Thymus (tissue), 11 donors: Measurements from ENCODE around the gene PRKCB. TPM values are rescaled to one million over a fixed set of nuclear protein-coding genes. Genes with fewer than 3 reads are reported as not detected.
A peak's percentile ranks its signal among the peaks of the same experiment; 100 is the strongest.

ENCODE experiments used
- DNase-seq, 9 donors: peaks; one replicate each; pipeline ENCODE4 v3.0.0-alpha.2; 2013; ENCODE audit warnings: low spot score in 9 of 9, low read depth in 6 of 9, missing footprints in 1 of 9
- H3K27ac ChIP-seq, 2 donors: one replicate each; pipeline ENCODE4 v1.5.1; 2013; ENCODE audit warnings: control low read depth in 1 of 2, low read depth in 1 of 2, low read length in 1 of 2, mild to moderate bottlenecking in 1 of 2, moderate library complexity in 1 of 2
- H3K27me3 ChIP-seq, 2 donors: one replicate each; pipeline ENCODE4 v1.5.1; 2013; ENCODE audit warnings: low read length in 1 of 2; ENCODE audit not compliant: control insufficient read depth in 2 of 2, insufficient read depth in 1 of 2
- H3K36me3 ChIP-seq, 2 donors: one replicate each; pipeline ENCODE4 v1.5.1; 2013; ENCODE audit warnings: low read length in 1 of 2, mild to moderate bottlenecking in 1 of 2, moderate library complexity in 1 of 2; ENCODE audit not compliant: control insufficient read depth in 2 of 2, insufficient read depth in 2 of 2
- H3K4me1 ChIP-seq, 2 donors: one replicate each; pipeline ENCODE4 v1.5.1; 2013; ENCODE audit warnings: low read length in 2 of 2; ENCODE audit not compliant: control insufficient read depth in 2 of 2, insufficient read depth in 2 of 2
- H3K4me3 ChIP-seq, 2 donors: one replicate each; pipeline ENCODE4 v1.5.1; 2013; ENCODE audit warnings: low read length in 2 of 2, control low read depth in 1 of 2, mild to moderate bottlenecking in 1 of 2
- H3K9me3 ChIP-seq, 2 donors: one replicate each; pipeline ENCODE4 v1.5.1; 2013; ENCODE audit warnings: low read length in 1 of 2, mild to moderate bottlenecking in 1 of 2; ENCODE audit not compliant: control insufficient read depth in 2 of 2, insufficient read depth in 1 of 2
- WGBS: extraction: QIAGEN DNeasy Blood & Tissue Kit; methylation state at CpG from one replicate; pipeline ENCODE4 v1.1.7; 2013; 5-methylcytosine and 5-hydroxymethylcytosine counted together
- polyA plus RNA-seq: library from polyadenylated mRNA; stranded (reverse); fragments of 200-250 nt; gene quantifications from one replicate; pipeline ENCODE4 v1.2.3, GENCODE V29; 2013
- total RNA-seq: library from RNA; stranded (reverse); fragments of 120-200 nt; gene quantifications from one replicate; pipeline ENCODE4 v1.2.4, GENCODE V29; 2013
- donor health status: healthy.

Gene PRKCB
- total and polyA plus RNA-seq, 2 donors: 21.9 to 57.4 TPM

- Histone ChIP-seq H3K4me1 (peaks cover 6 to 16% of the 10 kb centered on the region in 2 donors), H3K27me3 (no peaks in the 10 kb centered on the region), H3K27ac (no peak overlapping the region), H3K36me3 (peaks cover 0 to 8% of the 10 kb centered on the region in 2 donors), H3K4me3 (no peak overlapping the region), H3K9me3 (no peaks in the 10 kb centered on the region)
- WGBS: 95% methylated on average over 1 of the region's 1 CpG
- no peak for DNase-seq
Measured at GRCh38 chr16:24001710-24002109, 165.9 kb downstream of the PRKCB start.

- peaks cover 6 to 16% of the 10 kb centered on the region in 2 donors for H3K4me1 ChIP-seq
- no peak for DNase-seq
- H3K36me3 ChIP-seq: peaks cover 0 to 12% of the 10 kb centered on the region in 2 donors
- H3K27ac ChIP-seq: no peak overlapping the region
- 98% methylated on average over 4 of the region's 4 CpGs for WGBS
- H3K27me3 ChIP-seq: no peaks in the 10 kb centered on the region
- H3K4me3 ChIP-seq: no peak overlapping the region
- H3K9me3 ChIP-seq: no peaks in the 10 kb centered on the region
Measured at GRCh38 chr16:24002619-24003018, 166.8 kb downstream of the PRKCB start.

GRCh38 chr16:24005577-24005976 is 169.8 kb downstream of the PRKCB start:
- peak in 3 of 9 donors; percentile 19 to 55 (median 33) for DNase-seq
- Histone ChIP-seq H3K27me3 (no peaks in the 10 kb centered on the region), H3K36me3 (peaks cover 0 to 5% of the 10 kb centered on the region in 2 donors), H3K27ac (peak overlapping the region in 1 of 2 donors; percentile 41), H3K9me3 (no peaks in the 10 kb centered on the region), H3K4me1 (peaks cover 6 to 23% of the 10 kb centered on the region in 2 donors), H3K4me3 (no peak overlapping the region)
- whole genome bisulfite sequencing: 32% methylated on average over 6 of the region's 6 CpGs

- no peaks in the 10 kb centered on the region for H3K9me3 ChIP-seq
- no peak for DNase-seq
- WGBS: 95% methylated on average over 7 of the region's 7 CpGs
- H3K36me3 ChIP-seq: peaks cover 2 to 5% of the 10 kb centered on the region in 2 donors
- H3K27ac ChIP-seq: no peak overlapping the region
- H3K27me3 ChIP-seq: no peaks in the 10 kb centered on the region
- peaks cover 6 to 26% of the 10 kb centered on the region in 2 donors for H3K4me1 ChIP-seq
- H3K4me3 ChIP-seq: no peak overlapping the region
Measured at GRCh38 chr16:24007391-24007790, 171.6 kb downstream of the PRKCB start.

GRCh38 chr16:24007934-24008333 is 172.2 kb downstream of the PRKCB start:
- H3K27ac ChIP-seq: no peak overlapping the region
- 98% methylated on average over 1 of the region's 1 CpG for WGBS
- H3K9me3 ChIP-seq: no peaks in the 10 kb centered on the region
- H3K4me1 ChIP-seq: peaks cover 6 to 28% of the 10 kb centered on the region in 2 donors
- no peak for DNase-seq
- no peaks in the 10 kb centered on the region for H3K27me3 ChIP-seq
- no peak overlapping the region for H3K4me3 ChIP-seq
- H3K36me3 ChIP-seq: peaks cover 2 to 5% of the 10 kb centered on the region in 2 donors

- WGBS: 42% methylated on average over 4 of the region's 4 CpGs
- peaks cover 2 to 5% of the 10 kb centered on the region in 2 donors for H3K36me3 ChIP-seq
- no peaks in the 10 kb centered on the region for H3K27me3 ChIP-seq
- no peak overlapping the region for H3K4me3 ChIP-seq
- DNase-seq: no peak
- peaks cover 12 to 36% of the 10 kb centered on the region in 2 donors for H3K4me1 ChIP-seq
- no peak overlapping the region for H3K27ac ChIP-seq
- H3K9me3 ChIP-seq: no peaks in the 10 kb centered on the region
Measured at GRCh38 chr16:24009098-24009497, 173.3 kb downstream of the PRKCB start.

GRCh38 chr16:24009955-24010354 is 174.2 kb downstream of the PRKCB start:
- no peak overlapping the region for H3K27ac ChIP-seq
- no peaks in the 10 kb centered on the region for H3K27me3 ChIP-seq
- no peak for DNase-seq
- H3K4me3 ChIP-seq: no peak overlapping the region
- H3K9me3 ChIP-seq: no peaks in the 10 kb centered on the region
- H3K4me1 ChIP-seq: peaks cover 20 to 45% of the 10 kb centered on the region in 2 donors
- WGBS: 96% methylated on average over 3 of the region's 3 CpGs
- H3K36me3 ChIP-seq: peaks cover 2 to 5% of the 10 kb centered on the region in 2 donors

GRCh38 chr16:24010440-24011089 is 174.8 kb downstream of the PRKCB start:
- peaks cover 21 to 46% of the 10 kb centered on the region in 2 donors for H3K4me1 ChIP-seq
- H3K9me3 ChIP-seq: no peaks in the 10 kb centered on the region
- DNase-seq: peak; percentile 57 to 92 (median 83)
- no peaks in the 10 kb centered on the region for H3K27me3 ChIP-seq
- no peak overlapping the region for H3K4me3 ChIP-seq
- H3K36me3 ChIP-seq: peaks cover 2 to 5% of the 10 kb centered on the region in 2 donors
- no peak overlapping the region for H3K27ac ChIP-seq
- 59% methylated on average over 8 of the region's 8 CpGs for WGBS

GRCh38 chr16:24011237-24011636 is 175.5 kb downstream of the PRKCB start:
- Histone ChIP-seq H3K4me3 (no peak overlapping the region), H3K27me3 (no peaks in the 10 kb centered on the region), H3K27ac (no peak overlapping the region), H3K4me1 (peaks cover 19 to 39% of the 10 kb centered on the region in 2 donors), H3K9me3 (no peaks in the 10 kb centered on the region), H3K36me3 (peaks cover 2 to 5% of the 10 kb centered on the region in 2 donors)
- no peak for DNase-seq
